Lower lobe of right lung (tissue), 2 donors: ENCODE measurements around the gene NASP. TPM values are rescaled to one million over a fixed set of nuclear protein-coding genes. Genes with fewer than 3 reads are reported as not detected.
A peak's percentile ranks its signal among the peaks of the same experiment; 100 is the strongest.

Experiments used
- ATAC-seq, 2 donors: fragments of 200-7000 bp; cut with Tn5 transposase; one replicate each; pipeline ENCODE4 v1.9.1; 2020 to 2022; ENCODE audit warnings: mild to moderate bottlenecking in 2 of 2, moderate library complexity in 2 of 2
- DNase-seq: peaks from one replicate; pipeline ENCODE4 v3.0.0-alpha.2; 2020
- H3K27ac ChIP-seq: fragments of 200-600 bp; one replicate; pipeline ENCODE4 v1.8.0; 2022
- H3K27me3 ChIP-seq: fragments of 200-600 bp; one replicate; pipeline ENCODE4 v1.8.0; 2022; ENCODE audit warnings: low read depth
- H3K36me3 ChIP-seq: fragments of 200-600 bp; one replicate; pipeline ENCODE4 v1.8.0; 2022; ENCODE audit warnings: mild to moderate bottlenecking
- H3K4me1 ChIP-seq: fragments of 200-600 bp; one replicate; pipeline ENCODE4 v1.8.0; 2022
- H3K4me3 ChIP-seq: fragments of 200-600 bp; one replicate; pipeline ENCODE4 v1.8.0; 2022; ENCODE audit warnings: mild to moderate bottlenecking
- H3K9me3 ChIP-seq: fragments of 200-600 bp; one replicate; pipeline ENCODE4 v1.8.0; 2022
- CTCF ChIP-seq: fragments of 200-600 bp; IDR thresholded peaks from one replicate; pipeline ENCODE4 v1.8.0; 2022; ENCODE audit warnings: antibody characterized with exemption, mild to moderate bottlenecking
- intact Hi-C: fragments of 100-400 bp; cut with DNase I; formaldehyde crosslinking; loops from one replicate; pipeline ENCODE4 v1.11.0; 2022
- total RNA-seq: library from RNA; stranded (reverse); fragmentation: NEBNext Ultra II Directional; extraction: Animal tissue kit (Norgen Biotek cat#: 25700); gene quantifications from one replicate; pipeline ENCODE4 v1.2.1, GENCODE V29; 2021
- donor health status: DM: no; HTN: yes; CAD: no; lungs with severe emphysema.

Gene NASP
- total RNA-seq, 1 donor from 2014 or later = 50.0 TPM

GRCh38 chr1:45621895-45622523 is 38.2 kb downstream of the NASP start:
- H3K4me3 ChIP-seq = no peak overlapping the region

GRCh38 chr1:45622524-45623394 is 38.9 kb downstream of the NASP start:
- TF ChIP-seq CTCF = no peak
- Histone ChIP-seq H3K36me3 (peaks cover 69% of the 10 kb centered on the region), H3K4me1 (peaks cover 16% of the 10 kb centered on the region), H3K27ac (peak overlapping the region; percentile 60), H3K27me3 (no peaks in the 10 kb centered on the region), H3K9me3 (no peaks in the 10 kb centered on the region), H3K4me3 (peak overlapping the region; percentile 25)
- DNase-seq = no peak
- ATAC-seq = peak; percentile 5 to 17
- intact Hi-C loops = no loop called here

More at GRCh38 chr1:45621895-45622523, 38.2 kb downstream of the NASP start:
- H3K9me3 ChIP-seq = no peaks in the 10 kb centered on the region
- H3K27ac ChIP-seq = peak overlapping the region; percentile 60
- TF ChIP-seq CTCF = no peak
- ATAC-seq (peak; percentile 7 to 18), DNase-seq (no peak)
- peaks cover 69% of the 10 kb centered on the region for H3K36me3 ChIP-seq
- peaks cover 16% of the 10 kb centered on the region for H3K4me1 ChIP-seq
- no peaks in the 10 kb centered on the region for H3K27me3 ChIP-seq
- intact Hi-C loops = no loop called here

GRCh38 chr1:45623972-45624371 is 40.1 kb downstream of the NASP start, which contains the start of gene CCDC17:
TSS of gene CCDC17 (minus strand) at chr1:45624054. CDS start at chr1:45623909, 145 bp downstream.
- no peak for ATAC-seq
- H3K27ac ChIP-seq = no peak within 1 kb of the TSS
- DNase-seq = no peak
- H3K27me3 ChIP-seq = no peaks in the 10 kb centered on the region
- H3K4me3 ChIP-seq = peak within 1 kb of the TSS; percentile 25
- intact Hi-C loops = no loop called here
- no peak for TF ChIP-seq CTCF
- H3K9me3 ChIP-seq = no peaks in the 10 kb centered on the region
- peaks cover 16% of the 10 kb centered on the region for H3K4me1 ChIP-seq
- peaks cover 69% of the 10 kb centered on the region for H3K36me3 ChIP-seq

GRCh38 chr1:45629035-45629434 is 45.2 kb downstream of the NASP start:
- no peaks in the 10 kb centered on the region for H3K9me3 ChIP-seq
- no peak for DNase-seq
- no peak for ATAC-seq
- intact Hi-C loops = no loop called here
- no peaks in the 10 kb centered on the region for H3K27me3 ChIP-seq
- H3K4me3 ChIP-seq = no peak overlapping the region
- H3K4me1 ChIP-seq = peaks cover 1% of the 10 kb centered on the region
- no peak overlapping the region for H3K27ac ChIP-seq
- H3K36me3 ChIP-seq = peaks cover 99% of the 10 kb centered on the region
- no peak for TF ChIP-seq CTCF

DNA sequence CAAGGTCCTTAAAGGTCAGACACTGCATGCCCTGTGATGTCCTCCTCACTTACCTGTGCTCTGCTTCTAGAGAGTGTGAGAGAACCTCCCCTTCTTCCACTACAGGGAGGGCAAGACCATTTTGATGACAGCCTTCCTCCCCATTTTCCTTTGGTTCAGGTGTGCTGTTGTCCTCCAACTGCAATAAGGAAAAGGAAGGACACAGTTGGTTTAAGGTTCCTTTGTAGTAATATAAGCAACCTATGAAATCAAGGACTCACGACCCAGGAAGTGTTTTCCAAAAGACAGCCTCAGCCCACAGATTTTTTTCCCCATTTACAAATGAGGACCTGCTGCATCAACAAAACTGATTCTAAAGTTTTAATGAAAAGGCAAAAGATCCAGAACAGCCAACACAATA is 46.6 kb downstream of the NASP start:
- H3K4me3 ChIP-seq = no peak overlapping the region
- no peak for TF ChIP-seq CTCF
- DNase-seq (no peak), ATAC-seq (no peak)
- H3K9me3 ChIP-seq = no peaks in the 10 kb centered on the region
- intact Hi-C loops = no loop called here
- peaks cover 99% of the 10 kb centered on the region for H3K36me3 ChIP-seq
- no peaks in the 10 kb centered on the region for H3K27me3 ChIP-seq
- peaks cover 11% of the 10 kb centered on the region for H3K4me1 ChIP-seq
- H3K27ac ChIP-seq = no peak overlapping the region
